ENCODE measurements around the gene TNFAIP3. TPM values are rescaled to one million over a fixed set of nuclear protein-coding genes. Genes with fewer than 3 reads are reported as not detected.
A peak's percentile ranks its signal among the peaks of the same experiment; 100 is the strongest.
"Not testable (repeated sequence)": the region's sequence is repeated elsewhere in the genome, so short reads cannot be mapped to it uniquely, and the experiment has no call there.

Gene TNFAIP3
- total RNA-seq, 2 donors from 2014 or later, result 121 to 244 TPM

DNA sequence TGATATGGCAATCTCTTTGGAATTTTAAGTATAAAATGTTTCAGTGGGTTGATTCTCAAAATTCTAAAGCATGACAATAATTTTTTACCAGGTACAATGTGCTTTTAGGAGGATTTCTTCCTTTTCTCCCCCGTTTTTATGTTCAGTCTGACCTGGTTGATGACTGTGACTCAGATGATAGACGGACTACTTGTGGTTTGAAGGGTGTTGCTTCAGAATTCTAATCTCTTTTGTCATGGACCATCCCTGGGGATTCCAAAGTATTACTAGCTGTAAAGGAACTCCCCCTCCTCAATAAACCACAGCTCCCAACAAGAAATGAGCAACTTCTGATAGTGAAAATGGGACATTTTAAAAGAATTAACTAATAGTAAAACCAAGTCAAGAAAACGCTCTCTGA, 34.9 kb upstream of the TNFAIP3 start:
- no peaks in the 10 kb centered on the region for H3K27me3 Mint-ChIP-seq
- H3K27ac Mint-ChIP-seq, result peak overlapping the region; percentile 76 to 85
- H3K4me3 Mint-ChIP-seq, result peak overlapping the region; percentile 44
- H3K9me3 Mint-ChIP-seq, result peaks cover 13% of the 10 kb centered on the region
- ATAC-seq, result no peak
- no peaks in the 10 kb centered on the region for H3K36me3 Mint-ChIP-seq
- peaks cover 45% of the 10 kb centered on the region in 2 donors for H3K4me1 Mint-ChIP-seq (ENCODE audit: low read depth in 2 of 2)
- no peak for DNase-seq (ENCODE audit: low spot score)

DNA sequence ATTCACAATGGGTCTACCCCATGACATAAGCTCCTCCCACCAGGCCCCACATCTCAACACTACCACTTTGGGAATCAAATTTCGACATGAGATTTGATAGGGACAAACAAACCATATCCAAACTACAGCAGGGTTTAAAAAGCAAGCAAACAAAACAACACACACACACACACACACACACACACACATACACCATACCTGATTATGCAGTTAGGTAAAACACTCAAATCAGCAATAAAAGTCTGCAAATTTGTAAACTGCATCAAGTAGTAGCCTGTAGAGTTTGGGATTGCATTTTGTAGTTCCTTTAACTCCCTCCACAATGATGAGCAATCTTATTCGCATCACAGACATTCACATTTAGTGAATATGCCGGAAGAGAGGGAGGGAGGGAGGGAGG, 32.6 kb upstream of the TNFAIP3 start:
- Mint-ChIP-seq H3K9me3 (peaks cover 12% of the 10 kb centered on the region), H3K4me3 (no peak overlapping the region), H3K4me1 (ENCODE audit: low read depth in 2 of 2) (peaks cover 21% of the 10 kb centered on the region in 2 donors), H3K27ac (no peak overlapping the region), H3K27me3 (no peaks in the 10 kb centered on the region), H3K36me3 (peaks cover 14% of the 10 kb centered on the region)
- DNase-seq (ENCODE audit: low spot score) (no peak), ATAC-seq (no peak)

DNA sequence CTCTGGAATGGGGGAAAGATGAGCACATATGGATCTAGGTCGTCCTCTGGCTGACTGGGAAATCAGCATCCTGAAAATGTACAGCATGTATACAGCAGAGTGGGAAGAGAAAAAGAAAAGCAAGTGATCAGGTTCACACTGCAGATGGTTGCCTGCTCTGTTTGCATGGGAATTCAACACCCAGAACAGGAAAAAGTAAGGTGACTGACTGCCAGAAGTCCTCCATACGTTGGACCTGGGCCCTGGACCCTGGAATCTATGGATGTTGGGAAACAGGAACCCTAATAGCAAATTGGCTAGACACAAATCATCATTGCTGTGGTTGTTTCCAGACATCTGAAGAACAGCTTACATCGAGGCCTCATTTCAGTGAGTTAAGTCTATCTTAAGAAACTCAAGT, 30.3 kb upstream of the TNFAIP3 start:
- ATAC-seq, result no peak
- Mint-ChIP-seq H3K36me3 (peaks cover 33% of the 10 kb centered on the region), H3K4me3 (no peak overlapping the region), H3K27ac (no peak overlapping the region), H3K9me3 (peaks cover 25% of the 10 kb centered on the region), H3K4me1 (ENCODE audit: low read depth in 2 of 2) (peaks cover 12 to 20% of the 10 kb centered on the region in 2 donors), H3K27me3 (no peaks in the 10 kb centered on the region)
- DNase-seq (ENCODE audit: low spot score), result no peak

DNA sequence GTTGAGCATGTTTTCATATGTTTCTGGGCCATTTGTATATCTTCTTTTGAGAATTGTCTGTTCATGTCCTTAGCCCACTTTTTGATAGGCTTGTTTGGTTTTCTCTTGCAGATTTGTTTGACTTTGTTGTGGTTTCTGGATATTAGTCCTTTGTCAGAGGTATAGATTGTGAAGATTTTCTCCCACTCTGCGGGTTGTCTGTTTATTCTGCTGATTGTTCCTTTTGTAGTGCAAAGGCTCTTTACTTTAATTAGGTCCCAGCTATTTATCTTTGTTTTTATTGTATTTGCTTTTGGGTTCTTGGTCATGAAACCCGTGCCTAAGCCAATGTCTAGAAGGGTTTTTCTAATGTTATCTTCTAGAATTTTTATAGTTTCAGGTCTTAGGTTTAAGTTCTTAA, 29.0 kb upstream of the TNFAIP3 start:
- H3K36me3 Mint-ChIP-seq, result peaks cover 43% of the 10 kb centered on the region
- peaks cover 31% of the 10 kb centered on the region for H3K9me3 Mint-ChIP-seq
- H3K27me3 Mint-ChIP-seq; H3K4me3 Mint-ChIP-seq; H3K27ac Mint-ChIP-seq; ATAC-seq; DNase-seq (ENCODE audit: low spot score): not testable (repeated sequence)
- peaks cover 8 to 19% of the 10 kb centered on the region in 2 donors for H3K4me1 Mint-ChIP-seq (ENCODE audit: low read depth in 2 of 2)

DNA sequence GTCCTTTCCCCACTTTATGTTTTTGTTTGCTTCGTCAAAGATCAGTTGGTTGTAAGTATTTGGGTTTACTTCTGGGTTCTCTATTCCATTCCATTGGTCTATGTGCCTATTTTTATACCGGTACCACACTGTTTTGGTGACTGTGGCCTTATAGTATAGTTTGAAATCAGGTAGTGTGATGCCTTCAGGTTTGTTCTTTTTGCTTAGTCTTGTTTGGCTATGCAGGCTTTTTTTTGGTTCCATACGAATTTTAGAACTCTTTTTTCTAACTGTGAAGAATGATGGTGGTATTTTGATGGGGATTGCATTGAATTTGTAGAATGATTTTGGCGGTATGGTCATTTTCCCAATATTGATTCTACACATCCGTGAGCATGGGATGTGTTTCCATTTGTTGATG, 28.5 kb upstream of the TNFAIP3 start:
- not testable (repeated sequence) for DNase-seq (ENCODE audit: low spot score); H3K4me3 Mint-ChIP-seq; H3K27me3 Mint-ChIP-seq; H3K27ac Mint-ChIP-seq; ATAC-seq
- peaks cover 11 to 24% of the 10 kb centered on the region in 2 donors for H3K4me1 Mint-ChIP-seq (ENCODE audit: low read depth in 2 of 2)
- peaks cover 36% of the 10 kb centered on the region for H3K9me3 Mint-ChIP-seq
- peaks cover 48% of the 10 kb centered on the region for H3K36me3 Mint-ChIP-seq

DNA sequence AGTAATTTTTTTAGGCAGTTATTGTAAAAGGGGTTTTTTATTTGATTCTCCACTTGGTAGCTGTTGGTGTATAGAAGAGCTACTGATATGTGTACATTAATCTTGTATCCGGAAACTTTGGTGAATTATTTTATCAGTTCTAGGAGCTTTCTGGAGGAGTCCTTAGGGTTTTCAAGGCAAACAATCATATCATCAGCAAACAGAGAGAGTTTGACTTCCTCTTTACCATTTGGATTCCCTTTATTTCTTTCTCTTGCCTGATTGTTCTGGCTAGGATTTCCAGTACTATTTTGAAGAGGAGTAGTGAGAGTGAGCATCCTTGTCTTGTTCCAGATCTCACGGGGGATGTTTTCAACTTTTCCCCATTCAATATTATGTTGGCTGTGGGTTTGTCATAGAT, 28.0 kb upstream of the TNFAIP3 start:
- peaks cover 50% of the 10 kb centered on the region for H3K36me3 Mint-ChIP-seq
- DNase-seq (ENCODE audit: low spot score), result no peak
- peaks cover 11 to 24% of the 10 kb centered on the region in 2 donors for H3K4me1 Mint-ChIP-seq (ENCODE audit: low read depth in 2 of 2)
- H3K9me3 Mint-ChIP-seq, result peaks cover 38% of the 10 kb centered on the region
- no peaks in the 10 kb centered on the region for H3K27me3 Mint-ChIP-seq
- no peak for ATAC-seq
- H3K27ac Mint-ChIP-seq, result no peak overlapping the region
- H3K4me3 Mint-ChIP-seq, result no peak overlapping the region

DNA sequence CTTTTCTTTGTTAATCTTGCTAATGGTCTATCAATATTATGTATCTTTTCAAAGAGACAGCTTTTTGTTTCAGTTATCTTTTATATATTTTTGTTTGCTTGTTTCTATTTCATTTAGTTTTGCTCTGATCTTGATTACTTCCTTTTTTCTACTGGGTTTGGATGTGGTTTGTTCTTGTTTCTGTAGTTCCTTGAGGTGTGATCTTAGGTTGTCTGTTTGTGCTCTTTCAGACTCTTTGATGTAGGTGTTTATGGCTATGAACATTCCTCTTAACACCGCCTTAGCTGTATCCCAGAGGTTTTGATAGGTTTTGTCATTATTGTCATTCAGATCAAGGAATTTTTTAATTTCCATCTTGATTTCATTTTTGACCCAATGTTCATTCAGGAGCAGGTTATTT, 26.8 kb upstream of the TNFAIP3 start:
- H3K36me3 Mint-ChIP-seq, result peaks cover 50% of the 10 kb centered on the region
- DNase-seq (ENCODE audit: low spot score), result no peak
- ATAC-seq, result no peak
- peaks cover 33% of the 10 kb centered on the region for H3K9me3 Mint-ChIP-seq
- peak overlapping the region in 1 of 2 donors; percentile 1 for H3K27ac Mint-ChIP-seq
- peaks cover 11 to 24% of the 10 kb centered on the region in 2 donors for H3K4me1 Mint-ChIP-seq (ENCODE audit: low read depth in 2 of 2)
- H3K27me3 Mint-ChIP-seq, result no peaks in the 10 kb centered on the region
- no peak overlapping the region for H3K4me3 Mint-ChIP-seq

DNA sequence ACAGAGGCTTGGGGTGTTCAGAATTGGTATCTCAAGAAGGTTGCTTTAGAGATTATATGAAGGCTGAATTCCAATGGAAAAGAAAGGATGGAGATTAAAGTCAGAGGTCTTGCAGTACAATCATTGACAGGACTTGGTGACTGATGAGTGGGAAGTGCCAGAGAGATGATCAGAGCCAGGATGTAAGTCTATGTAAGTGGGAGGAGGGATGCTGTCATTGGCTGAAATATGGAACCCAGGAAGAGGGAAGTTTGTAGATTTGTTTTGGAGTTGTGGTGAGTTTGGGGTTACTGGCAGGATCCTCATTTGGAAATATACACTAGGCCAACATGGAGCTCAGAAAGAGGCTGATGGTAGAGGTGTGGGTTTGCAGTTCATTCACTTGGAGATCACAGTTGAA, 23.8 kb upstream of the TNFAIP3 start:
- H3K4me1 Mint-ChIP-seq (ENCODE audit: low read depth in 2 of 2), result peaks cover 11 to 24% of the 10 kb centered on the region in 2 donors
- no peaks in the 10 kb centered on the region for H3K27me3 Mint-ChIP-seq
- no peak overlapping the region for H3K4me3 Mint-ChIP-seq
- ATAC-seq, result no peak
- H3K36me3 Mint-ChIP-seq, result peaks cover 47% of the 10 kb centered on the region
- no peak overlapping the region for H3K27ac Mint-ChIP-seq
- H3K9me3 Mint-ChIP-seq, result peaks cover 31% of the 10 kb centered on the region
- no peak for DNase-seq (ENCODE audit: low spot score)

DNA sequence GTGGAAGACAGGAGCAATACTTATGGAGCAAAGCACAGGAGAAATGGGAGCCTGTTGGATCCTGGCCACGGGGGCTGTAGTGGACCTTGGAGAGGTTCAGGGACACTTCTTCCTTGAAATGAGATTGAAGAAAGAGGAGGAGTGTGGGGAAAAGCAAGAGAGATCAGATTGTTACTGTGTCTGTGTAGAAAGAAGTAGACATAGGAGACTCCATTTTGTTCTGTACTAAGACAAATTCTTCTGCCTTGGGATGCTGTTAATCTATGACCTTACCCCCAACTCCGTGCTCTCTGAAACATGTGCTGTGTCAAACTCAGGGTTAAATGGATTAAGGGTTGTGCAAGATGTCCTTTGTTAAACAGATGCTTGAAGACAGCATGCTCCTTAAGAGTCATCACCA, 22.7 kb upstream of the TNFAIP3 start:
- H3K4me3 Mint-ChIP-seq, result not testable (repeated sequence)

DNA sequence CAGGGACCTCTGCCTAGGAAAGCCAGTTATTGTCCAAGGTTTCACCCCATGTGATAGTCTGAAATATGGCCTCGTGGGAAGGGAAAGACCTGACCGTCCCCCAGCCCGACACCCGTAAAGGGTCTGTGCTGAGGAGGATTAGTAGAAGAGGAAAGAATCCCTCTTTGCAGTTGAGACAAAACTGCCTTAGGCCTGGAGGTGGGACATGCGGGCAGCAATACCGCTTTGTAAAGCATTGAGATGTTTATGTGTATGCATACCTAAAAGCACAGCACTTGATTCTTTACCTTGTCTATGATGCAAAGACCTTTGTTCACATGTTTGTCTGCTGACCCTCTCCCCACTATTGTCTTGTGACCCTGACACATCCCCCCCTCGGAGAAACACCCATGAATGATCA, 22.3 kb upstream of the TNFAIP3 start:
- ATAC-seq; H3K27me3 Mint-ChIP-seq; DNase-seq (ENCODE audit: low spot score); H3K4me3 Mint-ChIP-seq; H3K27ac Mint-ChIP-seq: not testable (repeated sequence)
- Mint-ChIP-seq H3K9me3 (peaks cover 26% of the 10 kb centered on the region), H3K36me3 (peaks cover 37% of the 10 kb centered on the region), H3K4me1 (ENCODE audit: low read depth in 2 of 2) (peaks cover 11 to 24% of the 10 kb centered on the region in 2 donors)

More for the DNA sequence above, 22.7 kb upstream of the TNFAIP3 start:
- ATAC-seq; H3K27me3 Mint-ChIP-seq; DNase-seq (ENCODE audit: low spot score): not testable (repeated sequence)
- Mint-ChIP-seq H3K9me3 (peaks cover 26% of the 10 kb centered on the region), H3K4me1 (ENCODE audit: low read depth in 2 of 2) (peaks cover 11 to 24% of the 10 kb centered on the region in 2 donors), H3K27ac (peak overlapping the region in 1 of 2 donors; percentile 22), H3K36me3 (peaks cover 37% of the 10 kb centered on the region)

DNA sequence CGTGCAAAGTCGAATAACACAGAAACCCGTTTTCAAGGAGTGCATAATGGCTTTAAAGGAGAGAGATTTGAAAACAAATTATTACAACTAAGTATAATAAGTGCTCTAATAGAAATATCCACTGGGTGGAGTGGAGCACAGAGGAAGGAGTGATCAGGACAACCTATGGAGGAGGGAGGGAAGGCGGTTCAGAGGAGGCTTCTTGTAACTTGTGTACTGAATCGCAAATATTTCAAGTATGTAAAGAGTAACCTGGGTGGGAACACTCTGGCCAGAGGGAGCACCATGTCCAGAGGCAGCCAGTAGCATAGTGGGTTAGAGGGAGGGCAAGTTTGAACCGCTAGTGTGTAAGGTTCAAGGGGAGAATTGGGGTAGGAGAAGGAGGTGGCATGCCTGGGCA, 21.6 kb upstream of the TNFAIP3 start:
- DNase-seq (ENCODE audit: low spot score) (no peak), ATAC-seq (no peak)
- H3K9me3 Mint-ChIP-seq, result peaks cover 21% of the 10 kb centered on the region
- no peak overlapping the region for H3K4me3 Mint-ChIP-seq
- peaks cover 5 to 19% of the 10 kb centered on the region in 2 donors for H3K4me1 Mint-ChIP-seq (ENCODE audit: low read depth in 2 of 2)
- no peaks in the 10 kb centered on the region for H3K27me3 Mint-ChIP-seq
- peaks cover 31% of the 10 kb centered on the region for H3K36me3 Mint-ChIP-seq
- no peak overlapping the region for H3K27ac Mint-ChIP-seq

DNA sequence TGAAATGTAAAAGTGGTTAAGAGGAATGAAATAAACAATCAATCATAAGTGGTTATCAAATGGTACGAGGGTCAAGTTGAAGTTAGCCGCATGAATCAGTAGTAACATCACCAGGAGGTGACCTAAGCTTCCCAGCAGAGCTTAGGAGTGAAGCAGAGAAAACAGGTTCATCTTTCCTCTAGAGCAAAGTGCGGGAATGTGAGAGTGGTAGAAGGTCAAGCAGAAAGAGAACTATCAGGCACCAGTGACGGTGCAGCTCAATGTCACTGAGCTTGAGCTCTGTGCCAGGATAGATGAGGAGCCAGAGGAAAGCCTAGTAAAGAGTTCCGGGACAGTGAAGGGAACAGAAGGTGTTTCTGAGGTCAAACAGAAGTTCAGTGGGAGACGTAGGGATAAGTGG, 20.8 kb upstream of the TNFAIP3 start:
- no peak for DNase-seq (ENCODE audit: low spot score)
- Mint-ChIP-seq H3K27ac (no peak overlapping the region), H3K9me3 (peaks cover 17% of the 10 kb centered on the region), H3K4me3 (no peak overlapping the region), H3K27me3 (no peaks in the 10 kb centered on the region), H3K4me1 (ENCODE audit: low read depth in 2 of 2) (peaks cover 5 to 18% of the 10 kb centered on the region in 2 donors), H3K36me3 (peaks cover 23% of the 10 kb centered on the region)
- ATAC-seq, result no peak

DNA sequence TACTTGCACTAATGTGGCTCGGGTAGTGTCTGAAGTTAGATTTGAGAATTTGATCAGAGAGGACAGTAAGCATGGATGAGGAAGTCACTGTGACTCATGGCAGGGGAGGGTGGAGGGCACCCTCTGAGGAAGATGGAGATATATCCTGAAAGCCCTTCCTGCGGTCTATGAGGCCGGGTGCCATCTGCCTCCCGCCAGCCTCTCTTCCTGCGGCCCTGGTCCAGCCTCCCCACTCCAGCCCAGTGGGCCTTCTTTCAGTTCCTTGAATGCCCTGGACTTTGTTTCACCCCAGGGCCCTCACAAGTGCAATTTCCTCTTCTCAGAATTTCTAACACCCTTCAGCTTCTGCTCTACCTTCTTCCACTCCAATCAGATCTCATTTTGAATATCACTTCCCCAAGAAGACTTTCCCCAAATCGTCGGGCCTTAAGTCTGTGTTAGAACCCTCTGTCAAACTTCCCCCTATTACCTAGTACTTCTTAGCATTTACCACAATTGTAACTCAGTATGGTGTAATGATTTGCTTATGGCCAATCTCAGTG, 20.2 kb upstream of the TNFAIP3 start:
- Mint-ChIP-seq H3K4me3 (no peak overlapping the region), H3K36me3 (peaks cover 17% of the 10 kb centered on the region), H3K27ac (no peak overlapping the region), H3K4me1 (ENCODE audit: low read depth in 2 of 2) (peaks cover 5 to 18% of the 10 kb centered on the region in 2 donors), H3K27me3 (no peaks in the 10 kb centered on the region), H3K9me3 (peaks cover 13% of the 10 kb centered on the region)
- peak; percentile 76 to 89 for ATAC-seq
- peak; percentile 67 for DNase-seq (ENCODE audit: low spot score)

DNA sequence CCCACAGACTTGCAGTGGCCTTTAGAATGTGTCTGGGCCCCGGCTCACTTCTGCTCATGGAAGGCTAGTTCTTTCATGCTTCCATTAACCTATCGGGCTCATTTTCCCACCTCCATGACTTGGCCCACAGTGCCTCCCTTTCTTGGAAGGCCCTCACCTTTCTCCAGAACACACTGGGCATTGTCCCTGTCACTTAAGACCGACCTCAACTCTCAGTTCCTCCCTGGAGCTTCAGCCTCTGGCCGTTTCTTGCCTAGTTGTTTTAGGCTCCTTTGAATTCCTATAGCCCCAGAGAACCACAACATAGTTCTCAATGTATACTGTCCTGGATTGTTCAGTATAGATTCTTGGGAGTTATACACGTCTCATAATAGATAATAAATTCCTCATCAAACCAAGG, 19.3 kb upstream of the TNFAIP3 start:
- no peak overlapping the region for H3K27ac Mint-ChIP-seq
- H3K9me3 Mint-ChIP-seq, result peaks cover 8% of the 10 kb centered on the region
- DNase-seq (ENCODE audit: low spot score), result no peak
- ATAC-seq, result no peak
- no peak overlapping the region for H3K4me3 Mint-ChIP-seq
- H3K27me3 Mint-ChIP-seq, result no peaks in the 10 kb centered on the region
- H3K36me3 Mint-ChIP-seq, result peaks cover 10% of the 10 kb centered on the region
- H3K4me1 Mint-ChIP-seq (ENCODE audit: low read depth in 2 of 2), result peaks cover 5 to 17% of the 10 kb centered on the region in 2 donors

DNA sequence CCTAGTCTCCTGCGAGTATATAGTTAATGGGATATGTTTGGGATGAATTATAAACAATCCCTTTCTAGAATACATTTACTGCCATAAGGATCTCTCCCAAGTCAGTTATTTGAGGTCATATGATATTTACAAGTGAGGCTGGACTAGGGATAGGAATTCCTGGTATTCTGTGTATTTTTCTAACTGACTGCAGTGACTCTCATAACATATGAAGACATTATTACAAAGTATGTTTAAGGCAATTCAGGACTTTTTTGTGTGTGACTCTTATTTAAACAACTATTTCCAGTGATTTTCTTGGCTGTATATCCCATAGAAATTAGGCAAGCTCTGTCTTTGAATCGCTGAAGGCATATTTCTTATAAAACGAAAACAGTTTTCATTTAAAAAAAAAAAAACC, 18.4 kb upstream of the TNFAIP3 start:
- DNase-seq (ENCODE audit: low spot score), result no peak

More for the DNA sequence above, 18.4 kb upstream of the TNFAIP3 start:
- peaks cover under 1% of the 10 kb centered on the region for H3K9me3 Mint-ChIP-seq
- ATAC-seq, result no peak
- H3K4me3 Mint-ChIP-seq, result no peak overlapping the region
- peaks cover 5 to 11% of the 10 kb centered on the region in 2 donors for H3K4me1 Mint-ChIP-seq (ENCODE audit: low read depth in 2 of 2)
- no peak overlapping the region for H3K27ac Mint-ChIP-seq
- peaks cover 2% of the 10 kb centered on the region for H3K36me3 Mint-ChIP-seq
- H3K27me3 Mint-ChIP-seq, result no peaks in the 10 kb centered on the region

Data from natural killer cell treated with Interleukin-12 subunit alpha and Interleukin-12 subunit beta and Interleukin-15 and Interleukin-18, amount 100 ng/mL, for 72 hours (primary cell).